ENCODE data around the gene C17orf114.

C17orf114 gene

DNA sequence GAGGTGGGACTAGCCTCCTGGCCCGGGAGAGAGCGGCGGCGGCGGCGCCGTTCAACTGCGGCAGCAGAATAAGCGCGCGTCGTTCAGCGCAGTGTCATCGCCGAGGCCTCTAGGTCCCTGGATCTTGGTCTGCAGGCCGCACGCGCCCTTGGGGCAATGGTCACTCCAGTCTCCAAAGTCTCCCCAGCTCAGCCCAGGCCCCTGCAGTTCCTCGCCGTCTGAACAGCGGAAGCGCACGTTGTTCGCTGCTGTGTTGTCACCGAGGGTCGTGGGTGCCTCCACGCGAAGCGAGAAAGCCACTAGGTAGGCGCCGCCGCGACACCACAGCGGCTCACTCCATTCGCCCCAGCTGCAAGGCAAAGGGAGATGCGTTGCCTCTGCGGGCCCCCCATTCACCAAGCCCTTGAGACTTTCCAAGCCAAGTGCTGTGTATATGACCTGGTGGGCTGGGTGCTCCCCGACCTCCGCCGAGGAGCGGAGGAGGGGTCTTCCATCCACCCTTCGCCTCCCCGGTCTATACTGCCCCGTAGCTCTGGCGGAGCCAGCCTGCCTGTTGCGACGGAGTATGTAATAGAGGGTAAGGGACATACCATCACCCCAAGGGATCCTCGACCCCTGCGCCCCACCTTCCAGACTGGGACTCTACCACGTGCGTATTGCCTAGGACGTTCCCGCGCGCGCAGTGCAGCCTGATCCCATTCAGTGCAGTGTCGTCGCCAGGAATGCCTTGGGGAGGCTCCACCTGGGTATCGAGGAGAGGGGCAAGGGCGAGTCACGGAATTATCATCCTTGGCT, 16.6 kb downstream of the C17orf114 start:
- DNase-seq: no peak

DNA sequence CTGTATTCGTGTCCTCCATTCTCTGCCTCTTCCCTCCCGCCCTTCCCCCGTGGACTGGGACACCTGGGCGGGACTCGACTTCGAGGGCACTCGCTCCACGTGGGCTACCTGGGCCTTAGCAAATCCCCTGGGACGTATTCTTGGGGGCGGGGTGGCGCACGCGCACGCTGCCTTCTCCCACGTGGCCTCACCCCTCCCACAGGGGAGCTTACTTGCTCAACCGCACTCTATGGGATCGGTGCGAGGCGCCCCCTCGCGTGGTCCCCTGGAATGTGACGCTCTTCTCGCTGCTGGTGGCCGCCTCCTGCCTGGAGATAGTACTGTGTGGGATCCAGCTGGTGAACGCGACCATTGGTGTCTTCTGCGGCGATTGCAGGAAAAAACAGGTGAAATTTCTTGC, 19.5 kb downstream of the C17orf114 start:
- DNase-seq: no peak

DNA sequence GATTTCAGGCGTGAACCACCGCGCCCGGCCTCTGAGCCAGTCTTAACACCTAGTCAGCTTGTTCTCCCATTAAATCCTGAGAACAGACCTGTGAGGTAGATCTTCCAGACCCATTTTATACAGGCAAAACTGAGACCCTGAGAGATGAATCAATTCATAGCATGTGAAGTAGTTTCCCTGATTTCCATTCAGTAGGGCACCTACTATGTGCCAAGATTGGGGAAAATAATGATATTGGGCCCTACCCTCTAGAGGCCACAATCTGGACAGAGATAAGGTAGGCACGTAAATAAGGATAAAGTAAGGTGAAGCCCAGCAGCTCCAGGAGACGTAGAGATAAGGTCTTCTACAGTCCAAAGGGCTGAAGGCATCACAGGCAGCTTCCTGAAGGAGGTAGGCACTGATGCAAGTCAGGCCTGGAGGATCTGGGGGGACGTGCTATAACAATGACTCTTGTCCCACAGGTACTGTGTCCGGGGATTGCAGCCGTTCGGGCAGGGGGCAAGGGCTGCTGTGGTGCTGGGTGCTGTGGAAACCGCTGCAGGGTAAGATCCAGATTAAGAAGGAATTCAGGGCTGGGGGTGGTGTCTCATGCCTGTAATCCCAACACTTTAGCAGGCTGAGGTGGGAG, 21.7 kb downstream of the C17orf114 start:
- DNase-seq: no peak

DNA sequence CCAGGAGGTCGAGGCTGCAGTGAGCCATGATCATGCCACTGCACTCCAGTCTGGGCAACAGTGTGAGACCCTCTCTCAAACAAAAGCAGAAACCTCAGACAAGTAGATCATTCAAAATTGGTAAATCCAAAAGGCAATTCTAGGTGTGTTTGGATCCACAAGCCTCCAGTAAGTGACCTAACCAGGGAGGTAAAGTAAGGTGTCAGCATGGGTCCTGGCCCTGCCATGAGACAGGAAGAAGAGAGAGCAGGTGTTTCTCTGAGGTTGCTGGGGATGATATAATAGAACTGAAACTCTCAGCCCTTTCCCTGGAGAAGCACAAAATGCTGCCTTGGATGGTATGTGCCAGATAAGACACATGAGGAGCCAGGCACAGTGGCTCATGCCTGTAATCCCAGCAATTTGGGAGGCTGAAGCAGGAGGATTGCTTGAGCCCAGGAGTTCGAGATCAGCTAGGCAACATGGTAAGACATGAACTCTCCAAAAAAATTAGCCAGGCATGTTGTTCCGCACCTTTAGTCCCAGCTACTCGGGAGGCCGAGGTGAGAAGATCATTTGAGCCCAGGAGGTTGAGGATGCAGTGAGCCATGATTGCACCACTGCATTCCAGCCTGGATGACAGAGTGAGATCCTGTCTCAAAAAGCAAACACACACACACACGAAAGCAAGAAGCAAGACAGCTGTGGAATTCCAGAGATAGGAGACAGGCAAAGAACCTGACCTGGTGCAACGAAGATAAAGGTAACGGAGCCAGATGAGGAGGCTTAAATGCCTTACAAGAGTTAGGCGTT, 24.0 kb downstream of the C17orf114 start:
- no peak for DNase-seq

DNA sequence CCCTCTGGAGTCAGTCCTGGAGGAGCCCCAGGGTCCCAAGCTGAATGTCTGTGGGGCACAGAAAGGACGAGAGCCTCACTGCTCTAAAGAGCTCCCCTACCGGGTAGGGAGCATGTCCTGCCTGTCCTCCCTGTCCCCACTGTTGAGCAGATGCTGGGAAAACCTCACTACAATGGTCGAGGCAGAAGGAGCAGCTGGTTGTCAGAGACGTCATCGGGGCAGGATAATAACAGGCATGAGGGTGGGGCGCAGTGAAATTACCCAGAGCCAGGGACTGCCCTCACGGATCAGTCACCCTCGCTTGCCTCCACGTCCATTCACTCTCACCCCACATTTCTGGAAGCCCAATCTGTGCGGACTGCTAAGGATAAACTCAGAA, 29.9 kb downstream of the C17orf114 start:
- no peak for DNase-seq

DNA sequence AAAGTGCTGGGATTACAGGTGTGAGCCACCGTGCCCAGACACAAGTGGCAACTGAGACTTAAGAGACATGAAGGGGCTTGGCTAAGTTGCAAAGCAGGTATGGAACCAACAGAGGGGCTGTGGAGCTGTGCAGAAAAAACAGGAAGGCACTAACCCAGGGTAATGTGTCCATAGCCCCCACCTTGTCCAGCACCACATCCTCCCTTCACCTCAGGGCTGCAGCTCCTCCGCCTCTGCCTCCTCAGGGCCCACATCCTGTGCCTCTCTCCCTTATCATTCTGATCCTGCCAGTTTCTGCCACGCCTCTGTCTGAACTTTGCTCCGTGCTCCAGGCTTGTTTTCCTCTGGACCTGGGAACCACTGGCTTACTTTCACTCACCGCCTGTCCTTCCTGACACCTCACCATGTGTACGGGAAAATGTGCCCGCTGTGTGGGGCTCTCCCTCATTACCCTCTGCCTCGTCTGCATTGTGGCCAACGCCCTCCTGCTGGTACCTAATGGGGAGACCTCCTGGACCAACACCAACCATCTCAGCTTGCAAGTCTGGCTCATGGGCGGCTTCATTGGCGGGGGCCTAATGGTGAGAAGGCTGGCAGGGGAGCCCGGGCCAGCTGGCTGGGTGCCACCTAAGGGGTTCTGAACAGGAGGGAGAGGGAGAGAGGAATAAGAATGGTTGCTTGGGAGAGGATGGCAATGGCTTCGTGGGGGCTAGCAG, 30.5 kb downstream of the C17orf114 start, which contains the start of gene TM4SF5:
Gene TM4SF5 (plus strand): TSS at position 368 of the 716 bp plus-strand sequence. CDS start 37 bp downstream, at position 405.
- DNase-seq: peak; percentile 26

DNA sequence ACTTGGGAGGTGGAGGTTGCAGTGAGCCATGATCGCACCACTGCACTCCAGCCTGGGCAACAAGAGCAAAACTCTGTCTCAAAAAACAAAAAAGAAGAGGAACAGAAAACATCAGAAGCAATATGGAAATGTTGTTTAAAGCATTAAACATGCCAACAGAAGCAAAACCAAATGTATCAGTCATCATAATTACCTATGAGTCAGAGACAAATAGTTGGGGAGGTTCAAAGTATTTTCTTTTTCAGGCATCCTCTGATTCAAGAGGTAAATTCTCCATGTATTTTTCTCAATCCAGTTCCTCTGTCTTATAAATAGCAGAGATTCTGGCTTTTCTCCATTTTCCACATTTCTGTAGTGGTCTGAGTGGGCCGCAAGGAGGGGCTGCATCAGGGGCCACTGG, 32.5 kb downstream of the C17orf114 start:
- DNase-seq: no peak

DNA sequence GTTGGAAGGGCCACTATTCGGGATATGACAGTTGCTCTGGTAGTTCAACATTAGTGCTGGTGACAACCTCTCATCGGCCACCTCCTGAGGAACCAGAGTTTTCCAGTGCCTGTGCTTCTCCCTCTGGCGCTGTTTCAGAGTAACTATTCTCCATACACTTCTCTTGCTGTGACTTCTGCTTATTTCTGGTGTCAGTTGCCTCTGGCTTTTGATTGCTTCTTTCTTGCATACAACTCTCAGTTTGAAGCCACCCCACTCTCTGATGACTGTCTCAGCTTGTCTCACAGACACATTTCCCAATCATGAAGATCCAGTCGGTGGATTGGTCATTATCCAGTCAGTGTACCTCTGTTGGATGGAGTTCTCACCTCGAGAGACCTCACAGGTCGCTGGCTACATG, 33.8 kb downstream of the C17orf114 start:
- DNase-seq: no peak

DNA sequence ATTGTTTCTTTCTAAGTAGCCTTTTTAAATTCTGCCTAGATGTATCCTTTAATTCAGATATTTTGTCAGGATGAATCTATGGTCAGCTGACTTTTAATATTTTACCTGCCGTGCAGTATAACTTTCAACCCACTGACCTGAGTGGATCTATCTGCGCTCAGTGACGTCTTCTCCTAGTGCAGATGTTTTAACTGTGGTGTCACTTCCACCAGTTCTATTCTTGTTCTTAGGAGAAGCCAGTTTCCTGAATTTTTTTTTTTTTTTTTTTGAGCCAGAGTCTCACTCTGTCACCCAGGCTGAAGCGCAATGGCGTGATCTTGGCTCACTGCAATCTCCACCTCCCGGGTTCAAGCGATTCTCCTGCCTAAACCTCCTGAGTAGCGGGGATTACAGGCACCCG, 35.4 kb downstream of the C17orf114 start:
- DNase-seq: no peak

DNA sequence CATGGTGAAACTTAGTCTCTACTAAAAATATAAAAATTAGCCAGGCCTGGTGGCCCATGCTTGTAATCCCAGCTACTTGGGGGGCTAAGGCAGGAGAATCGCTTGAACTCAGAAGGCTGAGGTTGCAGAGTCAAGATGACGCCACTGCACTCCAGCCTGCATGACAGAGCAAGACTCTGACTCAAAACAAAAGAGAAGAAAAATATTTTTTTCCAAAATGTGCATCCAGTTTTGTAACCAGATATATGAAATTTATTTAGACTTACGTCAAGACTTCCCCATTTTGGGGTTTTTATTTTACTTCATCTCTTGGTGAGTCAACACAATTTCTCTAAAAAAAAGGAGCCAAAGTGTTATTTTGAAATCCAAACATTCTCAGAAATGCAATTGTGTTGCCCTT, 35.9 kb downstream of the C17orf114 start:
- DNase-seq: no peak

DNA sequence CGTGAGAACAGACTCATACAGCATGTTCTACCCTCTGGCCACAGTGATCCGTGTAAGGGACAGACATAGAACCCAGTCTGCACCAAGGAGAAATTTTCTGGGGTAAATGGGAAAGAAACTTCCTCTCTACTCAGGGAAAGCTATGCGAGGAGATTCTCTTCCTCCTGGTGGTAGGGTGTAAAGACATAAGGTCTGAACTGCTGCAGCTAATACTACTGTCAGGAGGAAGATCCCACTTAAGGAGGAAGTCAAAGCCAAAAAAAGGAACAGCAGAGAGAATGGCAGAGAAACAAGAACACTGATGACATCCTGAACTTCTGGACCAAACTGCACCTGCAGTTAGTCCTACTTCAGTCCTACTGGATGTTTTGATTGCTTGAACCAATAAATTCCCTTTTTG, 37.5 kb downstream of the C17orf114 start:
- no peak for DNase-seq

DNA sequence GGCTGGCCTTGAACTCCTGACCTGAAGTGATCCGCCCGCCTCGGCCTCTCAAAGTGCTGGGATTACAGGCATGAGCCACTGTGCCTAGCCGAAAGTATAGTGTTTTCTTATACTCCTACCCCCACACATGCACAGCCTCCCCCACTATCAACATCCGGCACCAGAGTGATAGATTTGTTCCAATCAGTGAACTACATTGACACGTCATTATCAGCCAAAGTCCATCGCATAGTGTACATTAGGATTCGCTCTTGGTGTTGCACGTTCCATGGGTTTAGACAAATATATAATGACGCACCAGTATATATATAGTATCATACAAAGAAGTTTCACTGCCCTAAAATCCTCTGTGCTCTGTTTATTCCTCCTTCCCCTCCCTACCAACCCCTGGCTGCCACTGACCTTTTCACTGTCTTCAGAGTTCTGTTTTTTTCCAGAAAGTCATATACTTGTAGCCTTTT, 42.3 kb downstream of the C17orf114 start:
- no peak for DNase-seq

DNA sequence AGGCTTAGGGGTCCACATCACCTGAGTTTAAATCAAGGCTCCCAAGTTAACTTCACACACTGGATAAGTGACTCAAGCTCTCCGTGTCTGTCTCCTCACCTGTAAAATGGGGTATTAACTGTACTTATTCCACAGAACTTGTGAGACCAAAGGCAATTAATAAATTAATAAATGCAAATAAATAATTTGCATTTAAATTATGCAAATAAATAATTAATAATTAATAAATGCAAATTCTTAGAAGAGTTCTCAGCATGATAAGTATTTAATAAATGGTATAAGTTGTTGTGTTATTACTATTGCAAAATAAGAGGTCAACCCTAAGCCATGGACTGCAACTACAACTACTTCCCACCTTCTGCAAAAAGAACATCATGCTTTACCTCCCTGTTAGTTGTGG, 48.7 kb downstream of the C17orf114 start:
- no peak for DNase-seq

DNA sequence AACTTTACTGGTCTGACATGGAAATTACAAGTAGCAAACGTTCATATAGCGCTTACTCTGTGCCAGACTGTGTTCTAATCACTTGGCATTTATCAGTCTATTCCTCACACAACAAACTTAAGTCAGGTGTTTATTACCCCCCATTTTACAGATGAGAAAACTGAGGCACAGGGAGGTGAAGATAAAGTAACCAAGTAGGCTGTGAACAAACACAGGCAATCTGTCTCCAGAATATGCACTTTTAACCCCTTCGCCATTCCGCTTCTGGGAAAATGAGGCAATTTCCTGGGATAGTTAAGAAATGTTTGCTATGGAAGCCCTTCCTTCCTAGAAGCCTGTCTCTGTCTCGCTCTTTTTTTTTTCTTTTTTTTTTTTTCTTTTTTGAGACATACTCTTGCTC, 50.2 kb downstream of the C17orf114 start:
- DNase-seq: no peak
